ENCODE results near the gene PLXNA2.

DNA sequence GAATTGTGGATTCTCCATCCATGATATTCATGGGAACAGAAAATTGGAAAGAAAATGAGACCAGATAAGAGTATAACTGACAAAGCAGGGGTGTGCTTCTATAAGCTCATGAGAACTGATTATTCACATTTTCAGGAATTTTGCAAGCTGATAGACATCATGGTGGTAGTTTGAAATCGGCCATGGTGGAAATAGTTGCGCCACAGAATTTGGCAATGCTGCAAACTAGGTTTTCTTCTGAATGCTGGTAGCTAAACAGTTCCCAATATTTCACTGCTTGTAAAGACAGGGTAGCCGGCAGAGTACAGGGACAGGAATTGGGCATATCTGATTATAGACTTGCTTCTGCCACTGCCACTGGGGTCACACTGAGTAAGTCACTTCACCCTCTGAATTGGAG is 151.1 kb downstream of the PLXNA2 start:
- TF ChIP-seq, protein P1, sequence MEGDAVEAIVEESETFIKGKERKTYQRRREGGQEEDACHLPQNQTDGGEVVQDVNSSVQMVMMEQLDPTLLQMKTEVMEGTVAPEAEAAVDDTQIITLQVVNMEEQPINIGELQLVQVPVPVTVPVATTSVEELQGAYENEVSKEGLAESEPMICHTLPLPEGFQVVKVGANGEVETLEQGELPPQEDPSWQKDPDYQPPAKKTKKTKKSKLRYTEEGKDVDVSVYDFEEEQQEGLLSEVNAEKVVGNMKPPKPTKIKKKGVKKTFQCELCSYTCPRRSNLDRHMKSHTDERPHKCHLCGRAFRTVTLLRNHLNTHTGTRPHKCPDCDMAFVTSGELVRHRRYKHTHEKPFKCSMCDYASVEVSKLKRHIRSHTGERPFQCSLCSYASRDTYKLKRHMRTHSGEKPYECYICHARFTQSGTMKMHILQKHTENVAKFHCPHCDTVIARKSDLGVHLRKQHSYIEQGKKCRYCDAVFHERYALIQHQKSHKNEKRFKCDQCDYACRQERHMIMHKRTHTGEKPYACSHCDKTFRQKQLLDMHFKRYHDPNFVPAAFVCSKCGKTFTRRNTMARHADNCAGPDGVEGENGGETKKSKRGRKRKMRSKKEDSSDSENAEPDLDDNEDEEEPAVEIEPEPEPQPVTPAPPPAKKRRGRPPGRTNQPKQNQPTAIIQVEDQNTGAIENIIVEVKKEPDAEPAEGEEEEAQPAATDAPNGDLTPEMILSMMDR (IDR thresholded peaks at IDR 0.05 in 2 of 3, conservative IDR thresholded peaks at IDR 0.05 in 1 of 3; ENCODE audit: borderline replicate concordance in 1 of 3, insufficient read depth in 1 of 3, low read depth in 2 of 3, low read length in 2 of 3) = no peak
- TF ChIP-seq, protein P2, sequence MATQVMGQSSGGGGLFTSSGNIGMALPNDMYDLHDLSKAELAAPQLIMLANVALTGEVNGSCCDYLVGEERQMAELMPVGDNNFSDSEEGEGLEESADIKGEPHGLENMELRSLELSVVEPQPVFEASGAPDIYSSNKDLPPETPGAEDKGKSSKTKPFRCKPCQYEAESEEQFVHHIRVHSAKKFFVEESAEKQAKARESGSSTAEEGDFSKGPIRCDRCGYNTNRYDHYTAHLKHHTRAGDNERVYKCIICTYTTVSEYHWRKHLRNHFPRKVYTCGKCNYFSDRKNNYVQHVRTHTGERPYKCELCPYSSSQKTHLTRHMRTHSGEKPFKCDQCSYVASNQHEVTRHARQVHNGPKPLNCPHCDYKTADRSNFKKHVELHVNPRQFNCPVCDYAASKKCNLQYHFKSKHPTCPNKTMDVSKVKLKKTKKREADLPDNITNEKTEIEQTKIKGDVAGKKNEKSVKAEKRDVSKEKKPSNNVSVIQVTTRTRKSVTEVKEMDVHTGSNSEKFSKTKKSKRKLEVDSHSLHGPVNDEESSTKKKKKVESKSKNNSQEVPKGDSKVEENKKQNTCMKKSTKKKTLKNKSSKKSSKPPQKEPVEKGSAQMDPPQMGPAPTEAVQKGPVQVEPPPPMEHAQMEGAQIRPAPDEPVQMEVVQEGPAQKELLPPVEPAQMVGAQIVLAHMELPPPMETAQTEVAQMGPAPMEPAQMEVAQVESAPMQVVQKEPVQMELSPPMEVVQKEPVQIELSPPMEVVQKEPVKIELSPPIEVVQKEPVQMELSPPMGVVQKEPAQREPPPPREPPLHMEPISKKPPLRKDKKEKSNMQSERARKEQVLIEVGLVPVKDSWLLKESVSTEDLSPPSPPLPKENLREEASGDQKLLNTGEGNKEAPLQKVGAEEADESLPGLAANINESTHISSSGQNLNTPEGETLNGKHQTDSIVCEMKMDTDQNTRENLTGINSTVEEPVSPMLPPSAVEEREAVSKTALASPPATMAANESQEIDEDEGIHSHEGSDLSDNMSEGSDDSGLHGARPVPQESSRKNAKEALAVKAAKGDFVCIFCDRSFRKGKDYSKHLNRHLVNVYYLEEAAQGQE (IDR thresholded peaks at IDR 0.05; ENCODE audit: low read depth) = no peak
- TF ChIP-seq EZH2 (IDR thresholded peaks at IDR 0.05) (no peak), POLR2A (IDR thresholded peaks at IDR 0.05; ENCODE audit: borderline replicate concordance, extremely low read depth, insufficient read depth, insufficient read length) (no peak), RAD21 (IDR thresholded peaks at IDR 0.05; ENCODE audit: low read depth) (no peak)

Measured in HCT116 (cell line).